NCI-H2081 (cell line): Measurements from ENCODE around the gene CBR4.
"Not testable (repeated sequence)": the region's sequence is repeated elsewhere in the genome, so short reads cannot be mapped to it uniquely, and the experiment has no call there.

Experiments
- DNase-seq, 2 experiments: peaks; one replicate each; lab custom pipeline; 2025; lab: John Stamatoyannopoulos, UW

CBR4 gene

GRCh38 chr4:169010125-169011023, at the start of gene CBR4:
Gene CBR4 (minus strand): TSS chr4:169010255. CDS start chr4:169010089, 166 bp downstream.
- peak; percentile 93 to 98 for DNase-seq

- no peak for DNase-seq
Observed at GRCh38 chr4:169059306-169060211, 49.5 kb upstream of the CBR4 start.

- no peak for DNase-seq
Observed at GRCh38 chr4:169058312-169058711, 48.3 kb upstream of the CBR4 start.

- no peak for DNase-seq
Observed at GRCh38 chr4:169054879-169055278, 44.8 kb upstream of the CBR4 start.

- no peak for DNase-seq
Observed at GRCh38 chr4:169052594-169052945, 42.5 kb upstream of the CBR4 start.

GRCh38 chr4:169051761-169052593, 41.9 kb upstream of the CBR4 start:
- peak in 1 of 2 experiments; percentile 27 for DNase-seq

- no peak for DNase-seq
Observed at GRCh38 chr4:169050881-169051760, 41.1 kb upstream of the CBR4 start.

- DNase-seq, result no peak
Observed at GRCh38 chr4:169050284-169050683, 40.2 kb upstream of the CBR4 start.

- no peak for DNase-seq
Observed at GRCh38 chr4:169048868-169049414, 38.9 kb upstream of the CBR4 start.

- DNase-seq, result no peak
Observed at GRCh38 chr4:169047956-169048355, 37.9 kb upstream of the CBR4 start.

GRCh38 chr4:169045862-169046584, 36.0 kb upstream of the CBR4 start:
- DNase-seq, result no peak

- DNase-seq, result no peak
Observed at GRCh38 chr4:169044714-169045447, 34.8 kb upstream of the CBR4 start.

GRCh38 chr4:169042608-169043007, 32.6 kb upstream of the CBR4 start:
- no peak for DNase-seq

- no peak for DNase-seq
Observed at GRCh38 chr4:169040559-169041261, 30.7 kb upstream of the CBR4 start.

GRCh38 chr4:169039251-169039954, 29.3 kb upstream of the CBR4 start:
- DNase-seq, result no peak

- DNase-seq, result no peak
Observed at GRCh38 chr4:169037506-169037905, 27.5 kb upstream of the CBR4 start.

GRCh38 chr4:169035871-169036620, 26.0 kb upstream of the CBR4 start:
- not testable (repeated sequence) for DNase-seq
